GM12878 (cell line): ENCODE data around the gene ADAMTS17.

Source experiments
- BACH1 ChIP-seq: fragments of 450-650 bp; IDR thresholded peaks from 2 replicates; pipeline ENCODE4 v1.6.1; 2017; ENCODE audit warnings: mild to moderate bottlenecking, borderline replicate concordance
- CTCF ChIP-seq, 3 experiments: IDR thresholded peaks in 2 of 3; conservative IDR thresholded peaks in 1 of 3; 2 replicates each; pipeline ENCODE4 v1.5.1; 2011; ENCODE audit warnings: low read depth in 3 of 3, low read length in 3 of 3, mild to moderate bottlenecking in 3 of 3, control low read depth in 2 of 3, moderate library complexity in 2 of 3, inconsistent platforms in 1 of 3, mixed read lengths in 1 of 3; ENCODE audit not compliant: control insufficient read depth in 2 of 3, insufficient read depth in 1 of 3; ENCODE audit errors: extremely low read depth in 1 of 3
- EP300 ChIP-seq, 2 experiments: fragments of 150-350 bp in 1 of 2; IDR thresholded peaks; 2 replicates each; pipeline ENCODE4 v1.6.1; 2011 to 2012; ENCODE audit warnings: low read depth in 2 of 2, low read length in 2 of 2, borderline replicate concordance in 1 of 2, improper control_type of control experiment in 1 of 2, inconsistent platforms in 1 of 2; ENCODE audit not compliant: control insufficient read depth in 1 of 2
- PKNOX1 ChIP-seq: fragments of 450-650 bp; IDR thresholded peaks from 2 replicates; pipeline ENCODE4 v1.6.1; 2016; ENCODE audit warnings: mild to moderate bottlenecking
- RAD51 ChIP-seq: fragments of 450-650 bp; IDR thresholded peaks from 2 replicates; pipeline ENCODE4 v1.6.1; 2016; ENCODE audit warnings: moderate library complexity, mild to moderate bottlenecking, inconsistent platforms

GRCh38 chr15:99932676-99933402, 408.9 kb downstream of the ADAMTS17 start:
- TF ChIP-seq RAD51 (no peak), EP300 (IDR thresholded peaks at IDR 0.05; ENCODE audit: borderline replicate concordance in 1 of 2, control insufficient read depth in 1 of 2, low read depth in 2 of 2, low read length in 2 of 2) (no peak), BACH1 (no peak), CTCF (IDR thresholded peaks at IDR 0.05 in 2 of 3, conservative IDR thresholded peaks at IDR 0.05 in 1 of 3; ENCODE audit: control insufficient read depth in 2 of 3, extremely low read depth in 1 of 3, insufficient read depth in 1 of 3, low read depth in 3 of 3, low read length in 3 of 3) (no peak), PKNOX1 (no peak)
